Measurements from ENCODE around the gene AFF3.

- TF ChIP-seq CHCHD3 (CRISPR knock-in tag; IDR thresholded peaks at IDR 0.05) (no peak), GABPB1 (CRISPR knock-in tag; IDR thresholded peaks at IDR 0.05) (no peak), ZXDC (CRISPR knock-in tag; IDR thresholded peaks at IDR 0.05) (no peak), ZNF138 (CRISPR knock-in tag; IDR thresholded peaks at IDR 0.05; ENCODE audit: low read depth) (no peak), POLR2AphosphoS2 (IDR thresholded peaks at IDR 0.05; ENCODE audit: low read depth, low read length) (no peak)
Measured at GRCh38 chr2:99836690-99837605, 305.4 kb downstream of the AFF3 start.

Data from HepG2 (cell line).